Muscle of leg (tissue), 11 donors: Measurements from ENCODE around the gene CRACR2B. TPM values are rescaled to one million over a fixed set of nuclear protein-coding genes. Genes with fewer than 3 reads are reported as not detected.

Experiments
- DNase-seq: peaks from one replicate; pipeline ENCODE4 v3.0.0; 2013
- H3K27ac ChIP-seq: one replicate; pipeline ENCODE4 v1.5.1; 2013; ENCODE audit warnings: mild to moderate bottlenecking, low read length, control low read depth
- H3K27me3 ChIP-seq: one replicate; pipeline ENCODE4 v1.6.1; 2013; ENCODE audit warnings: low read length; ENCODE audit not compliant: control insufficient read depth, insufficient read depth
- H3K36me3 ChIP-seq: one replicate; pipeline ENCODE4 v1.6.1; 2013; ENCODE audit warnings: low read length; ENCODE audit not compliant: control insufficient read depth, insufficient read depth
- H3K4me1 ChIP-seq: one replicate; pipeline ENCODE4 v1.6.1; 2013; ENCODE audit warnings: low read length; ENCODE audit not compliant: control insufficient read depth, insufficient read depth
- H3K4me3 ChIP-seq: one replicate; pipeline ENCODE4 v1.5.1; 2013; ENCODE audit warnings: low read length, control low read depth
- H3K9me3 ChIP-seq: replicated peaks from 2 replicates; pipeline ENCODE4 v1.6.1; 2013; ENCODE audit warnings: low read depth, low read length; ENCODE audit not compliant: control insufficient read depth
- WGBS: methylation state at CpG from one replicate; pipeline ENCODE4 v1.1.5; 2013; ENCODE audit warnings: missing lambda C conversion rate; ENCODE audit not compliant: insufficient coverage; 5-methylcytosine and 5-hydroxymethylcytosine counted together
- polyA plus RNA-seq, 8 donors: library from polyadenylated mRNA; unstranded; fragments of 120-200 nt; gene quantifications; one replicate each; pipeline versions ENCODE4 v1.2.1 to v1.2.3, GENCODE V29; 2013; ENCODE audit warnings: inconsistent platforms in 1 of 8, low replicate concordance in 1 of 8; ENCODE audit not compliant: insufficient read length in 8 of 8, insufficient read depth in 1 of 8
- total RNA-seq: library from RNA; stranded (reverse); fragments of 120-200 nt; gene quantifications from one replicate; pipeline ENCODE4 v1.2.4, GENCODE V29; 2013

CRACR2B gene
- total and polyA plus RNA-seq, 9 donors: 6.9 to 22.0 (median 12.8) TPM

DNA sequence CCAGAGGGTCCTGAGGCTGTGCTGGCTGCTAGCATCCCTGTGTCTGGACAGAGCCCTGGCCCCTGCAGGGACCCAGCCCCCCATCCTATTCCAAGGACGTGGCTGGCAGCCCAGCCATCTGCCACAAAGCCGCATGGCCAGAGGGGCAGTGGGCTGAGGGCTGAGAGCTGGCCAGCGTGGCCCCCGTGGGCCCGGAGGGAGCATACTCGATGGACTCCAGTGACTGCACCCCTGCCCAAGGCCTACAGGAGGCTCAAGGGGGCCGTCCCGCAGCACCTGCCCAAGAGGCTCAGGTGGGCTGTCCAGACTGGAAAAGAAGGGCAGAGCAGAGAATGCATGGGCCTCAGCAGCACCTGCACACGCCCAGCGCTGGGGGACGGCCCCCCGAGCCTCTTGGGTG lies 28.1 kb downstream of the CRACR2B start:
- WGBS: 71% methylated on average over 12 of the region's 12 CpGs
- H3K4me1 ChIP-seq: peaks cover 67% of the 10 kb centered on the region
- no peak for DNase-seq

DNA sequence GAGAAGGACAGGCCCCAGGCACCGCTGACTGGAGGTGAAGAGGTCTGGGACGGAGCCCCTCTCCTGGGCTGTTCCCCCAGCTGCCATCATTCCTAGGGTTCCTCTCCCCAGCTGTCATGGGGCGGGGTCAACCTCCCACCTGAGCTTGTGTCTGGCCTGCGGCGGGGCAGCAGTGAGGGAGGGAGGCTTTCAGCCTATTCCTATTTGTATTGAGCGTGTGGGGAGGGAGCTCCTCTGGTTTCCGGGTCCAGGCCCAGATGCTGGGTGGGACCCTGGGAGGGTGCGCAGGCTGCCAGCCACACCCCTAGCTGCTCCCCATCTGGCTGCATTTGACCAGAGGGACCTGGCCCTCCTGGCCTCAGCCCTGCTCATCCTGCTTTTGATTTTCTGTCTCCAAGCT lies 28.7 kb downstream of the CRACR2B start:
- Histone ChIP-seq H3K4me3 (no peak overlapping the region), H3K27ac (no peak overlapping the region), H3K36me3 (peaks cover 2% of the 10 kb centered on the region), H3K27me3 (no peaks in the 10 kb centered on the region), H3K9me3 (no peaks in the 10 kb centered on the region), H3K4me1 (peaks cover 61% of the 10 kb centered on the region)
- 31% methylated on average over 2 of the region's 8 CpGs for WGBS
- no peak for DNase-seq

More for the DNA sequence above, 28.1 kb downstream of the CRACR2B start:
- Histone ChIP-seq H3K9me3 (no peaks in the 10 kb centered on the region), H3K36me3 (peaks cover 2% of the 10 kb centered on the region), H3K27ac (no peak overlapping the region), H3K27me3 (peaks cover 3% of the 10 kb centered on the region), H3K4me3 (no peak overlapping the region)

DNA sequence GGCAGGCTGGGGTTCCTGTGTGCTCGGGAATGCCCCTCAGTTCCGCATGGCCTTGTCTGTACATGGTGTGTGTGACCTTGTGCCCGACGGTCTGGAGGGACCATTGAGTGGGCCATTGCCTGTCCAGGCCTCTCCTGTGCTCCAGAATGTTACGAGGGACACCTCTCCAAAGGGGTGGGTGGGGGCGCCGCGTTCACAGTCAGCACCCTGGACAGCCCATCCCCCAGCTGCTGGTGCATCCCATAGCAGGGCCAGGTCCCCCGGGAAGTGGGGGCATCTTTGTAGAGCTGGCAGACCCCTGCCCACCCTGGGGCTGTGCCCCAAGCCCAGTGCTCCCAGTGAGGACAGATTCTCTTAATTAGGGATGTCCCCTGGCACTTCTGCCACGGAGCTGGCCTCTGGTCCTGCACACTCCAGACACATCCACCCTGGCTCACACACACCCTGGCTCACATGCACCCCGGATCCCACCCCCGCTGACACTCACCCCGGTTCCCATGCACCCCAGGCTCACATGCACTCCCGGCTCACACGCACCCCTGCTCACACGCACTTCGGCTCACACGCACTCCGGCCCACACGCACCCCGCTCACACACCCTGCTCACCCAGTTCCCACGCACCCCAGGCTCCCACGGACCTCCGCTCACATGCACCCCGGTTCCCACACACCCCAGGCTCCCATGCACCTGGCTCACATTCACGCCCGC lies 30.5 kb downstream of the CRACR2B start:
- Histone ChIP-seq H3K27me3 (no peaks in the 10 kb centered on the region), H3K4me1 (peaks cover 70% of the 10 kb centered on the region), H3K36me3 (peaks cover 3% of the 10 kb centered on the region), H3K9me3 (no peaks in the 10 kb centered on the region), H3K4me3 (no peak overlapping the region), H3K27ac (no peak overlapping the region)
- no peak for DNase-seq
- WGBS: 78% methylated on average over 25 of the region's 27 CpGs

DNA sequence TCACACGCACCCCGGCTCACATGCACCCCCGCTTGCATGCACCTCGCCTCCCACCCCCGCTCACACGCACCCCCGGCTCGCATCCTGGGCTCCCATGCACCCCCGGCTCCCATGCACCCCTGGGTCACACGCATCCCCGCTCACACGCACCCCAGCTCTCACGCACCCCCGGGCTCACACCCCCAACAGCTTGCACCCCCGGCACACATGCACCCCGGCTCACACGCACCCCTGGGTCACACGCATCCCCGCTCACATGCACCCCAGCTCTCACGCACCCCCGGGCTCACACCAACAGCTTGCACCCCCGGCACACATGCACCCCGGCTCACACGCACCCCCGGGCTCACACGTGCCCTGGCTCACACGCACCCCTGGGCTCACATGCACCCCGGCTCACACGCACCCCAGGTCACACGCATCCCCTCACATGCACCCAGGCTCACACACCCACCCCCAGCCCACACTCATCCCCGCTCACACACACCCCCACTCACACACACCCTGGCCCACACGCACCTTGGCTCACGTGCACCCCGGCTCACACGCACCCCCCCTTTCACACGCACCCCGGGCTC lies 31.1 kb downstream of the CRACR2B start:
- H3K4me1 ChIP-seq: peaks cover 67% of the 10 kb centered on the region
- H3K27ac ChIP-seq: no peak overlapping the region
- 89% methylated on average over 30 of the region's 37 CpGs for WGBS

DNA sequence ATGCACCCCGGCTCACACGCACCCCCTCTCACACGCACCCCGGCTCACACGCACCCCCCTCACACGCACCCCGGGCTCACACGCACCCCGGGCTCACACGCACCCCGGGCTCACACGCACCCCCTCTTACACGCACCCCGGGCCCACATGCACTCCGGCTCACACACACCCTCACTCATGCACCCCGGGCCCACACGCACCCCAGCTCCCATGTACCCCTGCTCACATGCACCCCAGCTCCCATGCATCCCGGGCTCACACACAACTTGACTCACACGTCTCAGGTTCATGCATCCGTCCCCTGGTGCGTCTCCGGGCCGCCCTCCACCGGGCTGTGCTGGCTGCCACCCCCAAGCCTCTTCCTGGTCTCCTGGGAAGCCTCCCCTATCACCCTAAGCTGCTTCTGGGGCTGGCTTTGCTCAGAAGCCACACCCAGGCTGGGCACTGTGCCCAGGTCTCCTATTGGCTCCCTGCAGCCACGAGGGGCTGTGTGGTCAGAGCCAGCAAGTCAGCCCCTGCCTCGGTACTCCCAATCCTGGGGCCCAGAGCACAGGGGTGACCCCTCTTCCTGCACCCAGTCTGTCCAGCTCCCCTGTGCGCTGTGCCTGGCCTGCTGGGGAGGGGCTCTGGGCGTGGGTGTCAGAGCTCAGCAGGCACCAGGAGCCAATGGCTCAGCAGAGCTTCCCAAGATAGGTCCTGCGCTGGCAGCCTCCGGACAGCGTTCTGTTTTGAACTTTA lies 31.8 kb downstream of the CRACR2B start:
- peaks cover 6% of the 10 kb centered on the region for H3K36me3 ChIP-seq
- WGBS: 37% methylated on average over 20 of the region's 31 CpGs
- H3K27ac ChIP-seq: no peak overlapping the region
- no peak overlapping the region for H3K4me3 ChIP-seq
- no peaks in the 10 kb centered on the region for H3K27me3 ChIP-seq
- H3K4me1 ChIP-seq: peaks cover 60% of the 10 kb centered on the region
- H3K9me3 ChIP-seq: no peaks in the 10 kb centered on the region
- DNase-seq: peak; percentile 88

More for the DNA sequence above, 31.1 kb downstream of the CRACR2B start:
- H3K36me3 ChIP-seq: peaks cover 4% of the 10 kb centered on the region
- DNase-seq: no peak
- no peak overlapping the region for H3K4me3 ChIP-seq
- no peaks in the 10 kb centered on the region for H3K9me3 ChIP-seq
- no peaks in the 10 kb centered on the region for H3K27me3 ChIP-seq

DNA sequence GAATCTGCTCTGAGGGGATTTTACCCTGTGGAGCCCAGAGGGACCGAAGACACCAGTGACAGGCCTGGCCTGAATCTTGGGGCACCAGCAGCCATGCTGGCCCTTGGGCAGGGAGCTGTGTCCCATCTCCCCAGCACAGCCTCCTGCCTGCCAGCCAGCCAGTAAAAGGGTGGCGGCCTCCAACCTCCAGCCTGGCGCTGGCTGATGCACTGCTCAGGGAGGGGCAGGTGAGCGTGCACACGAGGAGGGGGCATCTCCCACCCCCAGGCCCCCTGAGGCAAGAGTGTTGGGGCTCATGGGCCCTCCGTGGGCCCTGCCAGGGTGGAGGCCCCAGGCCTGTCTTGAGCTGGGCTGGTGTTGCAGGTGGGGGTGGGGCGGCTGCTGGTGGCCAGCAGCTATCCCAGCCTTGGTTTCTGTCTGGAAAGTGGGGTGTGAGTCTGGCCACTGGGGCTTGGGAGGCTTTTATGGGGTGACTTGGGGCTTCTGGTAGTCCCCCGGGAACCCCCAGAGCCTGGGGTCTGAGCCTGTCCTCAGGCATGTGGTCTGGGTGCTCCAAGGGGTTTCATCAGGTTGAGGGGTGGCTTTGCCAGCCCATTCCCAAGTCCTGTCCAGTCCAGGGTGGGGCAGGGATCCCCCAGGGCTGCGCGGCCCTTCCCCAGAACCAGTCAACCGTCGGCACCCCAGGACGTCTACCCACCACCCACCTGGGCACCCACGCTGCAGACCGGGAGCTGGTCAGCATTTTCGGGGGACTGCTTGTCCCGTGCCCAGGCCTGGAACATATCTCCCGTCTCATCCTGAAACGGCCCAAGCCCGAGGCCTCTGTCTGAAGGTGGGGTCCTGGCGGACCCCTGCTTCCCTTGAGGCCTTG lies 32.8 kb downstream of the CRACR2B start:
- 82% methylated on average over 16 of the region's 21 CpGs for WGBS

DNA sequence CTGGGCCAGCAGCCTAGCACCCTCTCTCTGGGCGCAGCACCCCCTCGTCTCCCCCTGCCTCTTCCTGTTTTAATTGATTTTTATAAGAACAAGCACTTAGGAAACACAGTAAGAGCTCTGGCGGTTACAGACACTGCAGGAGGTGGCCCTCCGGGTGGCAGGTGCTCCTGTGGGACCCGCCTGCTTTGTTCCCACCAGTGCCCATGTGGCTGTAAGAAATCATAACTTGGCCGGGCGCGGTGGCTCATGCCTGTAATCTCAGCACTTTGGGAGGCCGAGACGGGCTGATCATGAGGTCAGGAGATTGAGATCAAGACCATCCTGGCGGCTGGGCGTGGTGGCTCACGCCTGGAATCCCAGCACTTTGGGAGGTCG lies 33.4 kb downstream of the CRACR2B start:
- Histone ChIP-seq H3K27ac (no peak overlapping the region), H3K4me3 (no peak overlapping the region), H3K4me1 (peaks cover 45% of the 10 kb centered on the region), H3K36me3 (peaks cover 17% of the 10 kb centered on the region), H3K27me3 (no peaks in the 10 kb centered on the region), H3K9me3 (no peaks in the 10 kb centered on the region)
- WGBS: 91% methylated on average over 11 of the region's 14 CpGs
- no peak for DNase-seq

More for the DNA sequence above, 32.8 kb downstream of the CRACR2B start:
- Histone ChIP-seq H3K4me3 (no peak overlapping the region), H3K4me1 (peaks cover 51% of the 10 kb centered on the region), H3K27ac (no peak overlapping the region), H3K27me3 (no peaks in the 10 kb centered on the region), H3K36me3 (peaks cover 10% of the 10 kb centered on the region), H3K9me3 (no peaks in the 10 kb centered on the region)
- DNase-seq: no peak

DNA sequence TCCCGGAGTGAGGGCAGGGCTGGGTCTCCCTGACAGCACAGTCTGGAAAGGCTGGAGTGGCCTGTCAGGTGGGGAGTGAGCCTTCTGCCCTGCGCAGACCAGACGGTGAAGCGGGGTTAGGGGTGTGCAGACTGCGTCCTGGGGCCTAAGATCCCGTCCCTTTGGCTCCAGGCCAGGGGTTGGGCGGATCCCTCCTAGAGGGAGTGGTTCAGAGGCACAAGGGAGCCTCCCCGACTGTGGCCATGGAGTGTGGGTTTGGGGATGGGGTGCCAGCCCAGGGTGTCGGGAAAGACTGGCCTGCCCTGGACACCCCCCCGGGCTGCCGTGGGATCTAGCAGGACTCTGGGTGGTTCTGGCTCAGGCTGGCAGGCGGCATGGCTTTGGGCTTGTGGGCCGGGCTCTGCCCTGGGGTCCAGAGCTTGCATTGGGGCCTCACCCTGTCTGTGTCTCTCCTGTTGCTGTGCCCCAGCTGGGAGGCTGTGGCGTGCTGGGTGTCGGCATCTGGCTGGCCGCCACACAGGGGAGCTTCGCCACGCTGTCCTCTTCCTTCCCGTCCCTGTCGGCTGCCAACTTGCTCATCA lies 34.5 kb downstream of the CRACR2B start:
- no peak for DNase-seq
- 29% methylated on average over 20 of the region's 20 CpGs for whole genome bisulfite sequencing
- Histone ChIP-seq H3K4me3 (no peak overlapping the region), H3K27me3 (no peaks in the 10 kb centered on the region), H3K9me3 (no peaks in the 10 kb centered on the region), H3K4me1 (peaks cover 34% of the 10 kb centered on the region), H3K36me3 (peaks cover 26% of the 10 kb centered on the region), H3K27ac (no peak overlapping the region)

DNA sequence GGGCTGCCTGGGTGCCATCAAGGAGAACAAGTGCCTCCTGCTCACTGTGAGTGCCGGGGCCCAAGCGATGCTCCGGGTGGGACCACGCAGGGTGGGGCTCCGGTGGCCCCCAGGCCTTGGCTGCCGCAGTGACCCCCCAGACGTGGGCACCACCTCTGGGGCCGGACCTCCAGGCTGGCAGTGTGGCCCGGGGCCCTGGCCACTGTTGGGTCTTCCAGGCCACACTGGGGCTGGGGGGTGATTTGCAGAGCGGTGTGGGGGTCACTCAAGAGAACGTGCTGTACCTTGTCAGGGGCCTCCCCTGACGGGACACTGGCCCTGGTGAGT lies 34.9 kb downstream of the CRACR2B start:
- DNase-seq: no peak
- WGBS: 43% methylated on average over 9 of the region's 12 CpGs
- H3K4me1 ChIP-seq: peaks cover 34% of the 10 kb centered on the region
- H3K27me3 ChIP-seq: no peaks in the 10 kb centered on the region
- peaks cover 26% of the 10 kb centered on the region for H3K36me3 ChIP-seq
- no peak overlapping the region for H3K27ac ChIP-seq
- no peaks in the 10 kb centered on the region for H3K9me3 ChIP-seq
- no peak overlapping the region for H3K4me3 ChIP-seq
